Cardiac muscle cell (in vitro differentiated cells and primary cell): ENCODE measurements around the gene FOXP4. TPM values are rescaled to one million over a fixed set of nuclear protein-coding genes. Genes with fewer than 3 reads are reported as not detected.
"Not testable (repeated sequence)": the region's sequence is repeated elsewhere in the genome, so short reads cannot be mapped to it uniquely, and the experiment has no call there.

ENCODE experiments used
- DNase-seq, 2 donors: peaks; one replicate each; pipeline versions ENCODE4 v3.0.0 to v3.0.0-alpha.2; 2010 to 2017; ENCODE audit warnings: low read depth in 1 of 2, low spot score in 1 of 2
- H3K27ac ChIP-seq: fragments of 200-600 bp; sonication (generic); 2 replicates; pipeline ENCODE4 v1.5.1; 2016
- H3K27me3 ChIP-seq: fragments of 200-600 bp; sonication (generic); 2 replicates; pipeline ENCODE4 v1.6.0; 2016; ENCODE audit warnings: control low read depth
- H3K36me3 ChIP-seq: fragments of 200-600 bp; sonication (generic); 2 replicates; pipeline ENCODE4 v1.5.1; 2016; ENCODE audit warnings: control low read depth
- H3K4me1 ChIP-seq: fragments of 200-600 bp; sonication (generic); 2 replicates; pipeline ENCODE4 v1.8.1; 2017; ENCODE audit warnings: low read depth, mild to moderate bottlenecking, mixed run types
- H3K4me3 ChIP-seq: fragments of 200-600 bp; sonication (generic); 2 replicates; pipeline ENCODE4 v1.5.1; 2016; ENCODE audit warnings: mild to moderate bottlenecking
- H3K9me3 ChIP-seq: fragments of 200-600 bp; sonication (generic); 2 replicates; pipeline ENCODE4 v1.5.1; 2017; ENCODE audit warnings: low read depth, mild to moderate bottlenecking, control low read depth
- CTCF ChIP-seq: IDR thresholded peaks from 2 replicates; pipeline ENCODE4 v1.5.1; 2012; ENCODE audit warnings: low read depth, mild to moderate bottlenecking, low read length
- polyA plus RNA-seq: library from polyadenylated mRNA; unstranded; fragments of >200 nt; fragmentation: Nextera tagmentation; extraction: Ambion mirVana; gene quantifications from 2 replicates; pipeline ENCODE4 v1.2.1, GENCODE V29; 2016
- total RNA-seq: library from RNA; depleted of rRNA; stranded (reverse); fragments of >200 nt; gene quantifications from 2 replicates; pipeline ENCODE4 v1.2.3, GENCODE V29; 2016

FOXP4 gene
- total and polyA plus RNA-seq, 2 experiments from 2014 or later: 29.0 to 42.5 TPM

- no peak for DNase-seq
Observed at GRCh38 chr6:41614715-41615114, 68.5 kb downstream of the FOXP4 start.

GRCh38 chr6:41615311-41615710 is 69.1 kb downstream of the FOXP4 start:
- no peaks in the 10 kb centered on the region for H3K9me3 ChIP-seq
- TF ChIP-seq CTCF: no peak
- H3K27ac ChIP-seq: no peak overlapping the region
- H3K27me3 ChIP-seq: no peaks in the 10 kb centered on the region
- no peak overlapping the region for H3K4me3 ChIP-seq
- DNase-seq: no peak
- peaks cover 12% of the 10 kb centered on the region for H3K4me1 ChIP-seq
- no peaks in the 10 kb centered on the region for H3K36me3 ChIP-seq

More at GRCh38 chr6:41614715-41615114, 68.5 kb downstream of the FOXP4 start:
- TF ChIP-seq CTCF: no peak
- no peaks in the 10 kb centered on the region for H3K36me3 ChIP-seq
- no peaks in the 10 kb centered on the region for H3K9me3 ChIP-seq
- no peaks in the 10 kb centered on the region for H3K27me3 ChIP-seq
- peaks cover 12% of the 10 kb centered on the region for H3K4me1 ChIP-seq
- H3K27ac ChIP-seq: no peak overlapping the region
- H3K4me3 ChIP-seq: no peak overlapping the region

GRCh38 chr6:41618598-41618997 is 72.4 kb downstream of the FOXP4 start:
- no peaks in the 10 kb centered on the region for H3K9me3 ChIP-seq
- no peaks in the 10 kb centered on the region for H3K27me3 ChIP-seq
- peaks cover 22% of the 10 kb centered on the region for H3K4me1 ChIP-seq
- peak overlapping the region; percentile 71 for H3K27ac ChIP-seq
- peak in 1 of 2 donors; percentile 50 for DNase-seq
- TF ChIP-seq CTCF: no peak
- no peaks in the 10 kb centered on the region for H3K36me3 ChIP-seq
- no peak overlapping the region for H3K4me3 ChIP-seq

- not testable (repeated sequence) for H3K9me3 ChIP-seq, H3K36me3 ChIP-seq, DNase-seq, H3K4me3 ChIP-seq, H3K27me3 ChIP-seq
- H3K27ac ChIP-seq: peak overlapping the region; percentile 71
- H3K4me1 ChIP-seq: peaks cover 22% of the 10 kb centered on the region
Observed at GRCh38 chr6:41619193-41619592, 73.0 kb downstream of the FOXP4 start.

DNA sequence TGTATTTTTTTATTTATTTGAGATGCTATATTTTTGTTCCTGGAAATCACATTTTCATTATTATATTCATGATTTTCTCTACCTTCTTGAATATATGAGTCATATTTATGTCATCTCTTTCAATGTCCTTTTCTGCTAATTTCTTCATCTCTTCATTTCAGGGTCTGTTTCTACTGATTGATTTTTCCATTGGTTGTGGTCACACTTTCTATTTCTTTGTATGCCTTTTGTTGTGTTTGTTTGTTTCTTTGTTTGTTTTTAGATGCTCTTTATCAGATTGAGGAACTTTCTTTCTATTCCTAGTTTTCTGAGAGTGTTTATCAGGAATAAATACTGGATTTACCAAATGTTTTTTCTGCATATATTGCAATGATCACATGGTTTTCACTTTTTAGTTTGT is 75.2 kb downstream of the FOXP4 start:
- peaks cover 26% of the 10 kb centered on the region for H3K4me1 ChIP-seq
- no peak for DNase-seq
- H3K27ac ChIP-seq: no peak overlapping the region
- no peak for TF ChIP-seq CTCF
- H3K36me3 ChIP-seq: no peaks in the 10 kb centered on the region
- no peak overlapping the region for H3K4me3 ChIP-seq
- no peaks in the 10 kb centered on the region for H3K9me3 ChIP-seq
- no peaks in the 10 kb centered on the region for H3K27me3 ChIP-seq

GRCh38 chr6:41621802-41622201 is 75.6 kb downstream of the FOXP4 start:
- Histone ChIP-seq H3K36me3 (no peaks in the 10 kb centered on the region), H3K4me3 (no peak overlapping the region), H3K4me1 (peaks cover 30% of the 10 kb centered on the region), H3K9me3 (no peaks in the 10 kb centered on the region), H3K27me3 (no peaks in the 10 kb centered on the region), H3K27ac (peak overlapping the region; percentile 88)
- no peak for TF ChIP-seq CTCF
- no peak for DNase-seq
